AG09309 (cell line): ENCODE results near the gene DNAH11.

ENCODE experiments used
- DNase-seq: peaks from one replicate; pipeline ENCODE4 v3.0.0-alpha.2; 2010; ENCODE audit warnings: low read depth
- H3K4me3 ChIP-seq: 2 replicates; pipeline ENCODE4 v1.5.1; 2011; ENCODE audit warnings: mild to moderate bottlenecking, low read depth, low read length, moderate library complexity; ENCODE audit not compliant: control insufficient read depth
- CTCF ChIP-seq: IDR thresholded peaks from 2 replicates; pipeline ENCODE4 v1.5.1; 2011; ENCODE audit warnings: mild to moderate bottlenecking, low read depth, low read length, inconsistent platforms; ENCODE audit not compliant: insufficient read depth, control insufficient read depth; ENCODE audit errors: missing control alignments

Gene DNAH11

GRCh38 chr7:21702303-21702702, 159.5 kb downstream of the DNAH11 start:
- DNase-seq: no peak
- TF ChIP-seq CTCF: no peak

GRCh38 chr7:21704359-21704758, 161.5 kb downstream of the DNAH11 start:
- TF ChIP-seq CTCF: no peak
- no peak for DNase-seq
- H3K4me3 ChIP-seq: no peak overlapping the region

More at GRCh38 chr7:21702303-21702702, 159.5 kb downstream of the DNAH11 start:
- no peak overlapping the region for H3K4me3 ChIP-seq

GRCh38 chr7:21706131-21706530, 163.3 kb downstream of the DNAH11 start:
- DNase-seq: no peak
- H3K4me3 ChIP-seq: no peak overlapping the region
- TF ChIP-seq CTCF: no peak

- H3K4me3 ChIP-seq: no peak overlapping the region
- no peak for DNase-seq
- TF ChIP-seq CTCF: no peak
Measured at GRCh38 chr7:21707566-21707965, 164.7 kb downstream of the DNAH11 start.

- no peak overlapping the region for H3K4me3 ChIP-seq
- DNase-seq: no peak
- TF ChIP-seq CTCF: no peak
Measured at GRCh38 chr7:21708096-21708495, 165.3 kb downstream of the DNAH11 start.

- TF ChIP-seq CTCF: no peak
- no peak overlapping the region for H3K4me3 ChIP-seq
- DNase-seq: no peak
Measured at GRCh38 chr7:21717323-21717722, 174.5 kb downstream of the DNAH11 start.

- TF ChIP-seq CTCF: no peak
- no peak overlapping the region for H3K4me3 ChIP-seq
- DNase-seq: no peak
Measured at GRCh38 chr7:21718391-21718790, 175.6 kb downstream of the DNAH11 start.
